Small intestine (tissue), 7 donors: Measurements from ENCODE around the gene HOMER2. TPM values are rescaled to one million over a fixed set of nuclear protein-coding genes. Genes with fewer than 3 reads are reported as not detected.

Experiments
- DNase-seq, 2 donors: peaks; one replicate each; pipeline versions ENCODE4 v3.0.0 to v3.0.0-alpha.2; 2013
- FAIRE-seq: peaks from 2 replicates; lab custom pipeline; 2012; peaks lifted over from hg19 to GRCh38; lab: Jason Lieb, UNC
- H3K27ac ChIP-seq, 3 donors: one replicate each; pipeline ENCODE4 v1.5.1; 2013; ENCODE audit warnings: low read length in 2 of 3, mild to moderate bottlenecking in 2 of 3, control low read depth in 1 of 3, inconsistent platforms in 1 of 3, low read depth in 1 of 3, moderate library complexity in 1 of 3
- H3K27me3 ChIP-seq, 3 donors: one replicate each; pipeline ENCODE4 v1.6.1; 2013; ENCODE audit warnings: low read length in 3 of 3, inconsistent platforms in 1 of 3; ENCODE audit not compliant: control insufficient read depth in 3 of 3, insufficient read depth in 3 of 3
- H3K36me3 ChIP-seq, 3 donors: one replicate each; pipeline ENCODE4 v1.6.1; 2013; ENCODE audit warnings: low read length in 3 of 3, inconsistent platforms in 1 of 3, low read depth in 1 of 3, mild to moderate bottlenecking in 1 of 3, moderate library complexity in 1 of 3; ENCODE audit not compliant: control insufficient read depth in 3 of 3, insufficient read depth in 2 of 3
- H3K4me1 ChIP-seq, 3 donors: one replicate each; pipeline ENCODE4 v1.6.1; 2013; ENCODE audit warnings: low read length in 2 of 3, inconsistent platforms in 1 of 3, low read depth in 1 of 3, mild to moderate bottlenecking in 1 of 3, moderate library complexity in 1 of 3; ENCODE audit not compliant: control insufficient read depth in 3 of 3, insufficient read depth in 2 of 3
- H3K4me3 ChIP-seq, 3 donors: one replicate each; pipeline ENCODE4 v1.5.1; 2013; ENCODE audit warnings: low read length in 3 of 3, control low read depth in 1 of 3, inconsistent platforms in 1 of 3, low read depth in 1 of 3, mild to moderate bottlenecking in 1 of 3, moderate library complexity in 1 of 3
- H3K9me3 ChIP-seq, 2 donors: one replicate each; pipeline ENCODE4 v1.6.1; 2013; ENCODE audit warnings: low read depth in 1 of 2, low read length in 1 of 2; ENCODE audit not compliant: control insufficient read depth in 2 of 2, insufficient read depth in 1 of 2
- WGBS, 3 donors: extraction: QIAGEN DNeasy Blood & Tissue Kit; methylation state at CpG; one replicate each; pipeline ENCODE4 v1.1.7; 2013; 5-methylcytosine and 5-hydroxymethylcytosine counted together
- polyA plus RNA-seq, 4 donors: library from polyadenylated mRNA; stranded (reverse) in 3 of 4; unstranded in 1 of 4; fragments of 200-250 nt in 3 of 4; fragments of 120-200 nt in 1 of 4; gene quantifications; one replicate each; pipeline versions ENCODE4 v1.2.1 to v1.2.3, GENCODE V29; 2013
- donor health status: healthy with polysubstance abuse.
- donor health status: control.
- donor health status: control.
- donor health status: Bipolar disorder and iron deficiency.
- donor health status: healthy.

HOMER2 gene
- polyA plus RNA-seq, 4 donors, result 2.2 to 5.1 (median 2.6) TPM

DNA sequence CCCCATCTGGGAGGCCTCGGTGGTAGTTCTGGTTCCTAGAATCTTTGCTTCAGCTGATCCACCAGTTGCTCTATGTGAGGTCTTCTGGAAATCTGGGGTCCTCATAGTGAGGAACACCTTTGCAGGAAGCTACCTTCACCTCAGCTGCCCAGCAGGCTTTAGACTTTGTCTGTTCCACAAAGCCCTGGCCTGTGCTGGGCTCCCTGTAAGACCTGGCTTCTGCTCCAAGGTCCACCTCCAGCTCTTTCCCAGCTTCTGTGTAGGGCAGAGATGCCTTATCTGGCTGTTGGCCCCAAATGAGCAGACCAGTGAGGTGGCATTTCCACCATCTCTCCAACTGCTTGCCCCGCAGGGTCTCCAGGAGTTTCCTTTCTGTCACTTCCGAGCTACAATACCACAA lies 8.2 kb upstream of the HOMER2 start:
- Histone ChIP-seq H3K36me3 (no peaks in the 10 kb centered on the region), H3K4me1 (no peaks in the 10 kb centered on the region), H3K27me3 (no peaks in the 10 kb centered on the region), H3K9me3 (no peaks in the 10 kb centered on the region), H3K27ac (no peak overlapping the region), H3K4me3 (no peak overlapping the region)
- DNase-seq (no peak), FAIRE-seq (no peak)
- WGBS, 3 donors, result 88 to 89% (median 89%) methylated on average over 3 of the region's 3 CpGs

GRCh38 chr15:82959423-82959822 lies 6.9 kb upstream of the HOMER2 start:
- H3K36me3 ChIP-seq, result no peaks in the 10 kb centered on the region
- no peak for FAIRE-seq
- no peaks in the 10 kb centered on the region for H3K9me3 ChIP-seq
- H3K4me1 ChIP-seq, result no peaks in the 10 kb centered on the region
- no peak for DNase-seq
- WGBS, 3 donors, result 93 to 97% (median 93%) methylated on average over 5 of the region's 5 CpGs
- H3K27me3 ChIP-seq, result no peaks in the 10 kb centered on the region
- H3K4me3 ChIP-seq, result no peak overlapping the region
- no peak overlapping the region for H3K27ac ChIP-seq

DNA sequence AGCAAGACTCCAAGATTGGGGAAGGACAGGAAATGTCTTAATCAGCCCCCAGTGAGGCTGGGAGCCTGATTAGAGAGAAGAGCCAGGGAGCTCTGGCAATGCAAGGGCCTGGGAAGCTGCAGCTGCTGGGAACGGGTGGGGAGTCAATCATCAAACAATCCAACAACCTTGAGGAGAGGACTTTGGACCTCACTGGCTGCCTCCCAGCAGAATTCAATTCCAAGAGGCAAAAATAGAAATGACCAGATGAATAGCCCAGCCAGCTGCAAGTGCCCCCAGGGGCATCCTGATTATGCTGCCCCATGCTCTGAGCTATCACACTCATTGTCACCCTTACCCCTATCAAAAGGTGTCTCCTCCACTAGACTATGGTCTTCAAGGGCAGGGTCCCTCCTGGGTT lies 6.1 kb upstream of the HOMER2 start:
- Histone ChIP-seq H3K4me1 (no peaks in the 10 kb centered on the region), H3K9me3 (no peaks in the 10 kb centered on the region), H3K27me3 (no peaks in the 10 kb centered on the region), H3K4me3 (no peak overlapping the region), H3K36me3 (no peaks in the 10 kb centered on the region), H3K27ac (no peak overlapping the region)
- no peak for FAIRE-seq
- no peak for DNase-seq
- WGBS, 3 donors, result 8 to 50% (median 46%) methylated on average over 1 of the region's 1 CpG

DNA sequence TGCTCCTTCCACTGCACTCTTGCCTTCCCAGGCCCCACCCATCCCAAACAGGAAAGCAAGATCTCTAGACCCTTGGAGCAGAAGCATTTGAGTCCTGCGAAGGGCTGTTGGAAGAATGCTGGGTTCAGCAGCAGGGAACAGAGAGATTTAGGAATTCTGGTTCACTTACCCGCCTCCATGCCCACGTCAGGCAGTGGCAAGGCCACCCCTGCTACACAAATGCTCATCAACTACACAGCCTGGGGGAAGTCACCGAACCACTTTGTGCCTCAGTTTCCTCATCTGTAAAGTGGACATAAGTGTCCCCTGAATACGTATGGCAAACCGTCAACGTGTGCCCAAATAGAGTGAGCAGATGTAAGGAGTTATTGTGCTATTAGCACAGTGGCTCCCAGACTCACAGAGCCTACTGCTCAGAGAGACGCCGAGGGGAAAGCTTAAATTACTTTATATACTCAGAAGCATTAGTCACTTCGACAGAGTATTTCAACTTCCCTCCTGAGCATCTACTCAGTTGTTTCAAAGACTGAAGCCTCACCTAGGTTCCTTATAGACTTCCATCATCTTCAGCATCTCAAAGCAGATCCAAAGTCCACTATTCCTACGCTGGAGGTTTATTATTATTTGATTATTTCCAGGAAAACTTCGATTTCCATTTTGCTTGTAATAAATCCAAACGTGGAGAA lies 905 bp downstream of the HOMER2 start:
- Histone ChIP-seq H3K36me3 (no peaks in the 10 kb centered on the region), H3K27ac (no peak overlapping the region), H3K4me3 (peak overlapping the region in 2 of 3 donors; percentile 32 to 63), H3K27me3 (peaks cover 0 to 15% (median 12%) of the 10 kb centered on the region in 3 donors), H3K4me1 (no peaks in the 10 kb centered on the region), H3K9me3 (no peaks in the 10 kb centered on the region)
- FAIRE-seq (no peak), DNase-seq (peak; percentile 13 to 39)
- WGBS, 3 donors, result 32 to 53% (median 37%) methylated on average over 13 of the region's 13 CpGs

GRCh38 chr15:82950746-82951370 lies 1.7 kb downstream of the HOMER2 start:
- no peak overlapping the region for H3K4me3 ChIP-seq
- H3K4me1 ChIP-seq, result no peaks in the 10 kb centered on the region
- DNase-seq, result no peak
- H3K36me3 ChIP-seq, result no peaks in the 10 kb centered on the region
- H3K27ac ChIP-seq, result no peak overlapping the region
- WGBS, 3 donors, result 64 to 81% (median 64%) methylated on average over 6 of the region's 6 CpGs
- FAIRE-seq, result no peak
- no peaks in the 10 kb centered on the region for H3K9me3 ChIP-seq
- peaks cover 0 to 15% (median 12%) of the 10 kb centered on the region in 3 donors for H3K27me3 ChIP-seq

DNA sequence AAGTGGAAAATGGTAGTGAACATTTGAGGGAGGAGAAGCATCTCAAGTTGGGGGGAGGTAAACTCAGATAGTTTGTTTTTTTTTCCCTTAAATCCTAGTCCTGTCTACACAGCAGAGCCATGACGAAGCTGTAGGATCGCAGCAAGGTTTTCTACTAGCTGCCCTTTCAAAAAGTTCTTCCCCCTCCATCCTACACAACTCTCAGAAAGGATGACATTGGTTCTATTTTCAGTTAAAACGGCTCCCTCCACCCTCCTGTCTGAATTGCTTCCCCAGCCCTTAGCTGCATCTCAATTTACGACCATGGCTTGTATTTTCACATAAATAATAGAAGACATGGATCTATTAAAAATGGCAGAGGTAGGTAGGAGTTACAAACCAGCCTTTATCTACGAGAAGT lies 2.2 kb downstream of the HOMER2 start:
- DNase-seq (no peak), FAIRE-seq (no peak)
- H3K27me3 ChIP-seq, result peaks cover 0 to 15% (median 12%) of the 10 kb centered on the region in 3 donors
- no peaks in the 10 kb centered on the region for H3K36me3 ChIP-seq
- 58 to 82% (median 72%) methylated on average over 5 of the region's 5 CpGs for WGBS, 3 donors
- no peaks in the 10 kb centered on the region for H3K9me3 ChIP-seq
- no peak overlapping the region for H3K4me3 ChIP-seq
- no peaks in the 10 kb centered on the region for H3K4me1 ChIP-seq
- H3K27ac ChIP-seq, result no peak overlapping the region

- Histone ChIP-seq H3K36me3 (no peaks in the 10 kb centered on the region), H3K4me3 (no peak overlapping the region), H3K4me1 (no peaks in the 10 kb centered on the region), H3K27ac (no peak overlapping the region), H3K9me3 (no peaks in the 10 kb centered on the region), H3K27me3 (peaks cover 0 to 9% (median 7%) of the 10 kb centered on the region in 3 donors)
- WGBS, 3 donors, result 75 to 87% (median 79%) methylated on average over 8 of the region's 8 CpGs
- FAIRE-seq (no peak), DNase-seq (no peak)
Measured at GRCh38 chr15:82946155-82946701, 6.3 kb downstream of the HOMER2 start.

DNA sequence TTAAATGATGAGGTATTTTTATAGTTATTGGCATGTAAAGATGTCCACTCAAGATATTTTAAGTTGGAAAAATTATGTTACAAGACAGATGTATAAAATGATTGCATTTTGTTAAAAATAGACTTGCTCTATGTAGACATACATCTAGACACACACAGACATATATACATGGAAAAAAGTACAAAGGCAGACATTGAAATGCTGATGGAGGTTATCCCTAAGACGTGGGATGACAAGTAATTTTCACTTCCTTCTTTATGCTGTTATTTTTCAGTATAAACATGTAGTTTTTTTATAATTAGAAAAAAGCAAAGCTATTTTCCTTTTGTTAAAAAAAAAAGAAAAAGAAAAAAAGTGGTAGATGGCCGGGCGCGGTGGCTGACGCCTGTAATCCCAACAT lies 7.2 kb downstream of the HOMER2 start:
- H3K27ac ChIP-seq, result no peak overlapping the region
- H3K4me3 ChIP-seq, result no peak overlapping the region
- no peak for DNase-seq
- peaks cover 0 to 9% (median 2%) of the 10 kb centered on the region in 3 donors for H3K27me3 ChIP-seq
- H3K9me3 ChIP-seq, result no peaks in the 10 kb centered on the region
- WGBS, 3 donors, result 84 to 95% (median 90%) methylated on average over 5 of the region's 5 CpGs
- no peaks in the 10 kb centered on the region for H3K36me3 ChIP-seq
- FAIRE-seq, result no peak
- H3K4me1 ChIP-seq, result no peaks in the 10 kb centered on the region
